ENCODE results near the gene SULT1C2. TPM values are rescaled to one million over a fixed set of nuclear protein-coding genes. Genes with fewer than 3 reads are reported as not detected.

Gene SULT1C2
- total RNA-seq, 1 donor, result 0.36 TPM

GRCh38 chr2:108301558-108301957, 12.9 kb downstream of the SULT1C2 start:
- Histone ChIP-seq H3K4me2 (ENCODE audit: insufficient read depth, low read length) (no peak overlapping the region), H3K4me3 (ENCODE audit: insufficient read depth, low read length) (no peak overlapping the region), H3K36me3 (ENCODE audit: insufficient read depth, low read length) (no peaks in the 10 kb centered on the region), H3K79me2 (ENCODE audit: insufficient read depth, low read length) (no peaks in the 10 kb centered on the region), H3K27ac (ENCODE audit: low read depth, low read length) (no peak overlapping the region), H4K20me1 (ENCODE audit: insufficient read depth, low read length) (no peaks in the 10 kb centered on the region), H3K4me1 (ENCODE audit: insufficient read depth, low read length) (peaks cover 13% of the 10 kb centered on the region), H3K27me3 (ENCODE audit: insufficient read depth, low read length) (no peaks in the 10 kb centered on the region), H3K9me3 (ENCODE audit: low read depth, low read length) (no peaks in the 10 kb centered on the region), H2AFZ (ENCODE audit: low read length) (no peak overlapping the region)
- TF ChIP-seq, protein P1, sequence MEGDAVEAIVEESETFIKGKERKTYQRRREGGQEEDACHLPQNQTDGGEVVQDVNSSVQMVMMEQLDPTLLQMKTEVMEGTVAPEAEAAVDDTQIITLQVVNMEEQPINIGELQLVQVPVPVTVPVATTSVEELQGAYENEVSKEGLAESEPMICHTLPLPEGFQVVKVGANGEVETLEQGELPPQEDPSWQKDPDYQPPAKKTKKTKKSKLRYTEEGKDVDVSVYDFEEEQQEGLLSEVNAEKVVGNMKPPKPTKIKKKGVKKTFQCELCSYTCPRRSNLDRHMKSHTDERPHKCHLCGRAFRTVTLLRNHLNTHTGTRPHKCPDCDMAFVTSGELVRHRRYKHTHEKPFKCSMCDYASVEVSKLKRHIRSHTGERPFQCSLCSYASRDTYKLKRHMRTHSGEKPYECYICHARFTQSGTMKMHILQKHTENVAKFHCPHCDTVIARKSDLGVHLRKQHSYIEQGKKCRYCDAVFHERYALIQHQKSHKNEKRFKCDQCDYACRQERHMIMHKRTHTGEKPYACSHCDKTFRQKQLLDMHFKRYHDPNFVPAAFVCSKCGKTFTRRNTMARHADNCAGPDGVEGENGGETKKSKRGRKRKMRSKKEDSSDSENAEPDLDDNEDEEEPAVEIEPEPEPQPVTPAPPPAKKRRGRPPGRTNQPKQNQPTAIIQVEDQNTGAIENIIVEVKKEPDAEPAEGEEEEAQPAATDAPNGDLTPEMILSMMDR (IDR thresholded peaks at IDR 0.05; ENCODE audit: extremely low read depth, low read depth, low read length), result no peak
- DNase-seq (ENCODE audit: insufficient read length, low spot score, missing footprints), result no peak

GRCh38 chr2:108304975-108305374, 16.3 kb downstream of the SULT1C2 start:
- H3K79me2 ChIP-seq (ENCODE audit: insufficient read depth, low read length), result no peaks in the 10 kb centered on the region
- H3K36me3 ChIP-seq (ENCODE audit: insufficient read depth, low read length), result no peaks in the 10 kb centered on the region
- no peaks in the 10 kb centered on the region for H3K4me1 ChIP-seq (ENCODE audit: insufficient read depth, low read length)
- H4K20me1 ChIP-seq (ENCODE audit: insufficient read depth, low read length), result no peaks in the 10 kb centered on the region
- H2AFZ ChIP-seq (ENCODE audit: low read length), result no peak overlapping the region
- no peak overlapping the region for H3K27ac ChIP-seq (ENCODE audit: low read depth, low read length)
- no peaks in the 10 kb centered on the region for H3K9me3 ChIP-seq (ENCODE audit: low read depth, low read length)
- no peak for DNase-seq (ENCODE audit: insufficient read length, low spot score, missing footprints)
- H3K4me2 ChIP-seq (ENCODE audit: insufficient read depth, low read length), result no peak overlapping the region
- TF ChIP-seq, protein P1 (IDR thresholded peaks at IDR 0.05; ENCODE audit: extremely low read depth, low read depth, low read length), result no peak
- no peaks in the 10 kb centered on the region for H3K27me3 ChIP-seq (ENCODE audit: insufficient read depth, low read length)
- no peak overlapping the region for H3K4me3 ChIP-seq (ENCODE audit: insufficient read depth, low read length)

DNA sequence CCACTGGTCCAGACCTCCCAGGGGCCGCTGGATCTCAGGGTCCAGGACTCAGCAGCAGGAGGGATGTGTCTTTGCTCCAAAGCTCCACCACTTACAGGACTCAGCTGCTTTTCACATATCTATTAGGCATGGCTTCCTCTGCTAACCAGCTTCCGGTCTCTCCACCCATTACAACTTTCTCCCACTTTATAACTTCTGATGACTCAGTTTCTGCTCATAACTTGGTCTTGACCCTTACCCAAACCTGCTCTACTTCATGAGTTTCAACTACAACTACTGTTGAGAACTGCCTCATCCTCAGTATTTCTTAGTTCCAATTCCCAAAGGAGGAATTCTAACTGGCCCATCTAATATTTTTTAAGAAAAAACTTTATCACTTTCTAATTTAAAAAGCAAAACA, 17.2 kb downstream of the SULT1C2 start:
- Histone ChIP-seq H3K79me2 (ENCODE audit: insufficient read depth, low read length) (no peaks in the 10 kb centered on the region), H2AFZ (ENCODE audit: low read length) (peak overlapping the region; percentile 0), H3K27me3 (ENCODE audit: insufficient read depth, low read length) (no peaks in the 10 kb centered on the region), H3K4me1 (ENCODE audit: insufficient read depth, low read length) (no peaks in the 10 kb centered on the region), H3K4me3 (ENCODE audit: insufficient read depth, low read length) (no peak overlapping the region), H3K27ac (ENCODE audit: low read depth, low read length) (no peak overlapping the region), H3K36me3 (ENCODE audit: insufficient read depth, low read length) (no peaks in the 10 kb centered on the region), H3K4me2 (ENCODE audit: insufficient read depth, low read length) (no peak overlapping the region), H3K9me3 (ENCODE audit: low read depth, low read length) (no peaks in the 10 kb centered on the region), H4K20me1 (ENCODE audit: insufficient read depth, low read length) (no peaks in the 10 kb centered on the region)
- TF ChIP-seq, protein P1 (IDR thresholded peaks at IDR 0.05; ENCODE audit: extremely low read depth, low read depth, low read length), result no peak
- DNase-seq (ENCODE audit: insufficient read length, low spot score, missing footprints), result no peak

DNA sequence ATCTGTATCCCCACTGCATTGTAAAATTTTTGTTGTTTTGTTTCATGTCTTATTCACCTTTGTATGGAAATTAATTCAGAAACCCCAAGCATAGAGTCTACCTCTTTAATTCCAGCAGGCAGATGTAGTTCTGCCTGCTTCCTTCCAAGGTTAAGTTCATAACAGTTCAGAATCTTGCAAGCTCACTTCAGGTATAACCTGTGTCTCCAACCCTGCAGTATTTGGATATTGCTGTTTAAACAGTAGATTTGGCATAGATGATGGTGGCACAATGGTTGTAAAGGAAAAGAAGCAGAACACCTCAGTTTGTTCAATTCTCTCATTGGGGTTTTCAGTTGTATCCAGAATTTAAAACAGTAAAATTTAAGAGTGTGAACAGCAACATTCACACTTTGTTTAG, 21.2 kb downstream of the SULT1C2 start:
- TF ChIP-seq, protein P1 (IDR thresholded peaks at IDR 0.05; ENCODE audit: extremely low read depth, low read depth, low read length), result no peak
- Histone ChIP-seq H3K4me3 (ENCODE audit: insufficient read depth, low read length) (no peak overlapping the region), H3K27ac (ENCODE audit: low read depth, low read length) (no peak overlapping the region), H3K79me2 (ENCODE audit: insufficient read depth, low read length) (no peaks in the 10 kb centered on the region), H3K4me2 (ENCODE audit: insufficient read depth, low read length) (no peak overlapping the region), H3K36me3 (ENCODE audit: insufficient read depth, low read length) (no peaks in the 10 kb centered on the region), H4K20me1 (ENCODE audit: insufficient read depth, low read length) (no peaks in the 10 kb centered on the region), H3K27me3 (ENCODE audit: insufficient read depth, low read length) (no peaks in the 10 kb centered on the region), H3K4me1 (ENCODE audit: insufficient read depth, low read length) (no peaks in the 10 kb centered on the region), H3K9me3 (ENCODE audit: low read depth, low read length) (no peaks in the 10 kb centered on the region), H2AFZ (ENCODE audit: low read length) (no peak overlapping the region)
- no peak for DNase-seq (ENCODE audit: insufficient read length, low spot score, missing footprints)
